OCI-LY3 (cell line): ENCODE results near the gene S100Z.

Experiments used
- CTCF ChIP-seq: fragments of 200-600, 300-600 bp; sonication (generic); IDR thresholded peaks from 2 replicates; pipeline ENCODE4 v1.5.1; 2014; ENCODE audit warnings: antibody characterized with exemption, low read length, low read depth
- EZH2phosphoT487 ChIP-seq: fragments of 200-600 bp; shearing (Covaris generic); IDR thresholded peaks from 2 replicates; pipeline ENCODE4 v1.6.1; 2018; ENCODE audit warnings: antibody characterized with exemption, mixed run types, low read depth

GRCh38 chr5:76943006-76943405 lies 93.2 kb downstream of the S100Z start:
- TF ChIP-seq CTCF (no peak), EZH2phosphoT487 (no peak)
